Muscle layer of duodenum (tissue), 2 donors: ENCODE data around the gene USF1.
"Not testable (repeated sequence)": the region's sequence is repeated elsewhere in the genome, so short reads cannot be mapped to it uniquely, and the experiment has no call there.

Experiments
- H3K27ac ChIP-seq: one replicate; pipeline ENCODE4 v1.7.0; 2013; ENCODE audit warnings: mild to moderate bottlenecking, low read length
- H3K27me3 ChIP-seq: one replicate; pipeline ENCODE4 v1.7.0; 2013; ENCODE audit warnings: low read depth, mild to moderate bottlenecking, control low read depth, low read length
- H3K36me3 ChIP-seq, 2 donors: one replicate each; pipeline ENCODE4 v1.7.0; 2013; ENCODE audit warnings: low read length in 2 of 2, control low read depth in 1 of 2, mild to moderate bottlenecking in 1 of 2; ENCODE audit not compliant: insufficient read depth in 2 of 2, control insufficient read depth in 1 of 2
- H3K4me1 ChIP-seq, 2 donors: one replicate each; pipeline ENCODE4 v1.7.0; 2013; ENCODE audit warnings: low read length in 2 of 2, mild to moderate bottlenecking in 2 of 2, control low read depth in 1 of 2, moderate library complexity in 1 of 2; ENCODE audit not compliant: insufficient read depth in 2 of 2, control insufficient read depth in 1 of 2
- H3K4me3 ChIP-seq, 2 donors: one replicate each; pipeline ENCODE4 v1.7.0; 2013; ENCODE audit warnings: low read length in 2 of 2, low read depth in 1 of 2, mild to moderate bottlenecking in 1 of 2
- H3K9me3 ChIP-seq, 2 donors: one replicate each; pipeline ENCODE4 v1.7.0; 2013; ENCODE audit warnings: low read length in 2 of 2, control low read depth in 1 of 2, mild to moderate bottlenecking in 1 of 2; ENCODE audit not compliant: control insufficient read depth in 1 of 2
- donor health status: healthy.

Gene USF1

DNA sequence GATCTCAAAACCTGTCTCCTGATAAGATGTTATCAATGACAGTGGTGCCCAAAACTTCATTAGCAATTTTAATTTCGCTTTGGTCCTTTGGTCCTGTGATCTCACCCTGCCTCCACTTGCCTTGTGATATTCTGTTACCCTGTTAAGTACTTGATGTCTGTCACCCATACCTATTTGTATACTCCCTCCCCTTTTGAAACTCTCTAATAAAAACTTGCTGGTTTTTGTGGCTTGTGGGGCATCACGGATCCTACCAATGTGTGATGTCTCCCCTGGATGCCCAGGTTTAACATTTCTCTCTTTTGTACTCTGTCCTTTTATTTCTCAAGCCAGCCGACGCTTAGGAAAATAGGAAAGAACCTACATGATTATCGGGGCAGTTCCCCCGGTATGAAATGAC is 18.2 kb upstream of the USF1 start:
- H3K9me3 ChIP-seq = not testable (repeated sequence)

DNA sequence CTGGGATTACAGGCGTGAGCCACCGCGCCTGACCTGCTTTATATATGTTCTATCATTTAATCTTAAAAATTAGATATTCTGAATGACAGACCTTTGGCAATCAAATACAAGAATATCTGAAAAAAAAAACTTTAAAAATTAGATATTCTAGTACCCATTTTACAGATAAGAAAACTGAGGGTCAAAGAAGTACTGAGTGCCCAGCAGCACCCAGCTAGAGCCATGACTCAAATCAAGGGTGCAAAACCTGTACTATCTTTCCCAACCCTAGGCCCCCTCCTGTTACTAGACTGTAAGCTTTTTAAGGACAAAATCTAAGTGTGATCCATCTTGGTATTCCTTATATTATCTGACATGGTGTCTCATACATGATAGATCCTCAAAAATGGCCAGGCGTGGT is 15.6 kb upstream of the USF1 start:
- Histone ChIP-seq H3K4me1 (no peaks in the 10 kb centered on the region), H3K4me3 (no peak overlapping the region), H3K36me3 (no peaks in the 10 kb centered on the region), H3K9me3 (no peaks in the 10 kb centered on the region), H3K27me3 (no peaks in the 10 kb centered on the region), H3K27ac (no peak overlapping the region)

More for the DNA sequence above, 18.2 kb upstream of the USF1 start:
- H3K36me3 ChIP-seq, H3K27me3 ChIP-seq, H3K4me3 ChIP-seq, H3K27ac ChIP-seq, H3K4me1 ChIP-seq: not testable (repeated sequence)

DNA sequence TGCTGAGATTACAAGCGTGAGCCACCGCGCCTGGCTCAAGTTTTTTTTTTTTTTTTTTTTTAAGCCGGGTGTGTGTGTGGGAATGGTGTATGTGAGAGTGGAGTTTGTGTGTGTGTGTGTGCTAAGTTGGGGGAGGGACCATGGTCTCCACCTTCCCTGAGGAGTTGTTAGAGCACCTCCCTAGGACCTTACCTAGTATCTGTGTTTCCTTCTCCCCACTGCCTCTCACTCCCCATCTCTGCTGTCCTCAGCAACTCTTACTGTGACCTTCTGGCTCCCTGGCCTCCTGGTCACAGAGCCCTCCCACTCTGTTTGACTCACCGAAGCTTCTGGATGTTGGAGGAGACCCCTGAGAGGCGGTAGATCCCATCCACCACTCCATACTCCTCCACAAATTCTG is 13.5 kb upstream of the USF1 start:
- Histone ChIP-seq H3K4me1 (no peaks in the 10 kb centered on the region), H3K9me3 (no peaks in the 10 kb centered on the region), H3K4me3 (no peak overlapping the region), H3K27ac (no peak overlapping the region), H3K27me3 (no peaks in the 10 kb centered on the region), H3K36me3 (no peaks in the 10 kb centered on the region)

DNA sequence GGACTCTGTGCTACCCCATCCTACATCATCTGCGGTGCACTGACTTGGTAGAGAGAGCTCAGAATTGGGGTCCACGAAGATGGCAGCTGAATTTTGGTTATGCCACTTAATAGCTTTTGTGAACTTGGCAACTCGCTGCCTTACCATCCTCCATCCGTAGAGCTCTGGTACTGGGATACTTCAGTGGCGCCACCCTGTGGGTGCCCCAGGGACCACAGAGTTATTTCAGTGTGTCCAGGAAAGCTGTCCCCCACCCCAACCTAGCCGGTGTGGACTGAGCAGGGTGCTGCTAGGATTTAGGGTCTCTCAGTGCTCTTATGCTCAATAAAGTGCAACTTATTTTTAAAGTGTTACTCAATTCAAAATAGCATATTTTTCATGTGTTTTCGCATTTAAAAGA is 9.0 kb upstream of the USF1 start:
- Histone ChIP-seq H3K9me3 (no peaks in the 10 kb centered on the region), H3K27me3 (no peaks in the 10 kb centered on the region), H3K27ac (no peak overlapping the region), H3K36me3 (no peaks in the 10 kb centered on the region), H3K4me3 (no peak overlapping the region), H3K4me1 (no peaks in the 10 kb centered on the region)

DNA sequence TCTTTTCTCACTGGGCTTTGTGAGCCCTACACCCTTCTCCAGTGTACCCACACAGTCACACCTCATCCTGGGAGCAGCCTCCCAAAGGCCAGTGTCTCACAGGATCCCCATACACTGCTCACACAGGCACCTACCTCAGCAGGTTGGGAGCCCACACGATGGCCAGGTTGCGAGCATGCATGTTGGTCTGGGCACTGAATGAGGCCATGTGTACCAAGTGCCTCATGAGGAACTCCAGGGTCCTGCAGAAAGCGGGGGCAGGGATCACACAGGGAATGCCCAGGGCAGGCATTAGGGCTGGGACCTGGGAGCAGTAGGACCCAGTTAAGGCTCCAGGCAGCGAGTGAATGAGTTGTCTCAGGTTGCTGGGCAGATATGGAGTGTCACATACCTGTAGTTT is 8.5 kb upstream of the USF1 start:
- H3K27me3 ChIP-seq = no peaks in the 10 kb centered on the region
- no peak overlapping the region for H3K27ac ChIP-seq
- H3K36me3 ChIP-seq = peaks cover under 1 to 3% of the 10 kb centered on the region in 2 donors
- no peaks in the 10 kb centered on the region for H3K4me1 ChIP-seq
- no peaks in the 10 kb centered on the region for H3K9me3 ChIP-seq
- H3K4me3 ChIP-seq = no peak overlapping the region

DNA sequence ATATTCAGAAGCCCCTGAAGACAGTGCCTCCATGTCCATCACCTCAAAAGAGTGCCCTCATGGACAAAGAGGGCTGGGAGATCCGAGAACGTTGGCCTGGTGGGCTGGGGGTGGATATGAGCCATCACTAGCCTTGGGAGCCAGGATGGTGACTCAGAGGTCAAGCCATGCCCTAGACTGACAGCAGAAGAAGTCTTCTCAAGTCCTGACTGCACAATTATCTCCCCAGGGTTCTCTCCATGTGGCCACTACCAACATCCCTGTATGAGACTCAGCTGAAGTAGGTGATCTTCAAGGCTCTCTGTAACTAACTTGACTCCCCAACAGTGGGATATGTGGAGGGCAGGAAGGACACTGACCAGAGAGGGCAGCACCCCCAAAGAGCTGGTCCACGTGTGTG is 7.1 kb upstream of the USF1 start:
- Histone ChIP-seq H3K9me3 (no peaks in the 10 kb centered on the region), H3K36me3 (peaks cover 4% of the 10 kb centered on the region in 2 donors)

DNA sequence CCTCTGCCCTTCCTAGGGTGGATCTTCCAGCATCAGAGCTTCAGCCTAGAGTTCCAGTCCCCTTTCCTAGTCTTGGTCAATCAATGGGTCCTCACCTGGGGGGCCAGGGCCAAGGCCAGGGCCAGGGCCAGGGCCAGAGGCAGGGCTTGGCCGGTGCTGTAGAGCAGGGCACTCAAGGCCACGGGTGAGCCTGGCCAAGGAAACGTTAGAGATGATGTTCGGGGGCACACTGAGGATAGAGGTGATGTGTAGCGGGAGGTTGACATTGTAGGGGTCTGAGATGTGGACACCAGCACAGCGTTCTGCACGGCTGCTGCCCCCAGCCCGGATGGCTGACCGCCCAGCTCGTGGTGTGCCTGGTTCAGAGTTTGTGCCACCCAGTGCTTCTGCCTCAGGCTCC is 5.4 kb upstream of the USF1 start:
- no peaks in the 10 kb centered on the region for H3K4me1 ChIP-seq

More for the DNA sequence above, 7.1 kb upstream of the USF1 start:
- H3K27me3 ChIP-seq = no peaks in the 10 kb centered on the region
- H3K4me3 ChIP-seq = no peak overlapping the region
- H3K27ac ChIP-seq = no peak overlapping the region
- H3K4me1 ChIP-seq = no peaks in the 10 kb centered on the region

DNA sequence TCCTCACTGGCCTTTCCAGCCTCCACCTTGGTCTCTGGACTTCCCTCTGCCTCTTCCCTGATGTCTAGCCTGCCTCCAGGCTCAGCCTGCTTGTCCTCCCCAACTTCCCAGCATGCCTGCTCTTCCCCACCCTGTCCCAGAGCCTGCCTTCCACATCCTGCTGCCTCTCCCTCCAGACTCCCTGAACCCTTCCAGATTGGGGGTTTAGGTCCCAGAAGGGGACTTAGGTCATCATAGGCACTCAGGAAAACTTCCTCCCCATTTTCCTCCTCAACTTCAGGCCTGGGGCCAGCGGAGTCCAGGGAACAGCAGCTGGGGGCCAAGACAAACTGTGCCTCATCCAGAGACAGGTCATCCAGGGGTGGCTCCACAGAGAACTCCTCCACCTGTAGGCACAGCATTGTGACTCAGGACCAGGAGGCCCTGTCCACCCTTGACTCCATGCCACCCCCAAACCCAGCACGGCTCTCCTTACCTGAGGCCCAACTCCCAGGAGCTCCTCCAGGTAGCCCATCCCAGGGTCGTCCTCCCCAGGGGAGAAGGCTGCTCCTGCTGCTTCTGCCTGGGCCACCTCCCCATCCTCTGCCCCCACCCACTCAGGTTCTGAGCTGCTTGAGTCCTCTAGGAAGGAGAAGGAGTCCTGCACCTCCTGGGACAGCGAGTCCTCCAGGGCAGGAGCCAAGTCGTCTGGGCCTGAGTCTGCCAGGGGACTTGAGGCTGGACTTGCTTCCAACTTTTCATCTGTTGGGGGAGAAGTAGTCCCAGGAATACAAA is 3.4 kb upstream of the USF1 start:
- Histone ChIP-seq H3K27me3 (no peaks in the 10 kb centered on the region), H3K4me1 (peaks cover 3 to 4% of the 10 kb centered on the region in 2 donors), H3K36me3 (peaks cover 4 to 6% of the 10 kb centered on the region in 2 donors), H3K9me3 (no peaks in the 10 kb centered on the region), H3K27ac (no peak overlapping the region), H3K4me3 (no peak overlapping the region)

More for the DNA sequence above, 5.4 kb upstream of the USF1 start:
- Histone ChIP-seq H3K4me3 (no peak overlapping the region), H3K27ac (no peak overlapping the region), H3K27me3 (no peaks in the 10 kb centered on the region), H3K36me3 (peaks cover 4% of the 10 kb centered on the region in 2 donors), H3K9me3 (no peaks in the 10 kb centered on the region)

DNA sequence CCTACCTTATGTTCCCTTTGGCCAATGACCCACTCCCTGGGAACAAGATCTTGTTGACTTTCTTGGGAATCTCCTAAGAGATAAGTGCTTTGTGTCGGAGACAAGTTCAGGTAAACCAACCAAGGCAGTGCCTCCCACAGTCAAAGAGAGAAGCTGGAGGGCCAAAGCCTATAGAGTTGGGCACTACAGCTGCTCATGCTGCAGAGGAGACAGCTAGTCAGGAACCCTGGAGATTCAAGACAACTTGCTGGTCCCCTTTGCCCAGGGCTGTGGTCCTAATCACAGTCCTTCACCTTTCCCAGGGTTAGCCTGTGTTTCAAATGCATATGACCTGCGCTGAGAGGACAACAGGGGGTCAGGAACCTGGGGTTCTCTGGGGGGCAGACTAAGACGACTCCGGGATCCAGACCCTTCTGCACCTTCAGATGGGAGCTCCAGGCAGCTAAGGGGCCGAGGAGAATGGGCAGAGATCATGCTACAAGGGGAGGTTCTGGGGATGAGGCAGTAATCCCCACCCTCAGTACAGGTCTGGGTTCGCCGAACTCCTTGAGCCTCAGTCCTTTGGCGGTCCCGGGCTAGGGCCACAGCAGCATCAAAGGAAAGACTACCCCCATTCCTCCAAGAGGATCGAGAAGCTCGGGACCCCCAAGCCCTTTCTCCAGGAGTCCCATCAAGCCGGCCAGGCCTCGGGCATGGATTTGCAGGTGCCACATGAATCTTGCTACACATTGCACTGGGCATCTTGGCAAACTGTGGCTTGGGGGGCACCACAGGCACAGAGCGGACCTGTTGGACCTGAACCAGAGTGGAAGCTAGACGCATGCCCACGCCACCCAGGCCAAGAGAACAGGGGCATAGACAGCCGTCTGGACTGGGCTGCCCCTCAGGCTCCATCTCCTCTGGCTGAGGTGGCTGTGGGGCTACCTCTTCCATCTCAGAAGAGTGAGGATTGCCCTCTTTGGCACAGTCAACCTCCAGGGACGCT is 2.0 kb upstream of the USF1 start:
- Histone ChIP-seq H3K36me3 (peaks cover 8 to 11% of the 10 kb centered on the region in 2 donors), H3K4me1 (peaks cover 4 to 6% of the 10 kb centered on the region in 2 donors), H3K27me3 (no peaks in the 10 kb centered on the region), H3K4me3 (no peak overlapping the region), H3K9me3 (no peaks in the 10 kb centered on the region), H3K27ac (peak overlapping the region; percentile 64)

DNA sequence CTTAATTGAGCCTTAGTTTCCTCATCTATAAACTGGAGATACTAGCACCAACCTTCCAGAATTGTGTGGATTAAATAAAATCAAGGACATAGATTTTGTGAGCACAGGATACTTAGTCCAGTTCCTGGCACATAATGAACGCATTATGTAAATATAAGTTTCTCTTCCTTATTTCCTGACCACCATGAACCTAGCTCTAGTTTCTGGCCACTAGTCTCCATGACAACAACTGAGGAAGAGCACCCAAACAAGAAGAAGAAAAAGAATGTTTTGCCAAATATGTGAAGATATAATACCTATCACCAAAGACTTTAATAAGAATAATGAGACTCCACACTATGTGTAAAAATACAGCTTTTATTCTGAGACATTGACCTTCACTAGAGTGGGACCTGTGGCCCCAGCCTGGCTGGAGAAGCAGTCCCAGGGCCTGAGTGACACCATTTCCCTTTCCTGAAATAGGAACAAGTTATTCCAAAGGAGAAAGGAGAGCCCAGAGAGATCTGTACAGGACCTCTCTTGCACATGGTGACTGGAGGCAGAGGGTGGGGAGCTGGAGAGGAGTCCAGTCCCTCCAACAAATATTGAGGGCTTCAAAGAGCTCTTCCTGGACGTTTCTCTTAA is 940 bp upstream of the USF1 start:
- Histone ChIP-seq H3K4me1 (peaks cover 4 to 6% of the 10 kb centered on the region in 2 donors), H3K9me3 (no peaks in the 10 kb centered on the region), H3K27me3 (no peaks in the 10 kb centered on the region), H3K4me3 (peak overlapping the region; percentile 75 to 84), H3K36me3 (peaks cover 18 to 21% of the 10 kb centered on the region in 2 donors), H3K27ac (peak overlapping the region; percentile 99)
